Stimulated activated CD4-positive, alpha-beta T cell treated with anti-CD3 and anti-CD28 coated beads, Interleukin-4, amount 100 ng/mL, for 4 hours (primary cell): Measurements from ENCODE around the gene SHROOM4.
A peak's percentile ranks its signal among the peaks of the same experiment; 100 is the strongest.

Source experiments
- DNase-seq, 2 experiments: peaks; one replicate each; pipeline ENCODE4 v3.0.0-alpha.2; 2020

Gene SHROOM4

GRCh38 chrX:50609796-50610195 is 204.2 kb downstream of the SHROOM4 start:
- no peak for DNase-seq

- no peak for DNase-seq
These were observed 207.6 kb downstream of the SHROOM4 start for GRCh38 chrX:50606300-50606950.

- DNase-seq, result no peak
These were observed 217.9 kb downstream of the SHROOM4 start for GRCh38 chrX:50596056-50596455.

GRCh38 chrX:50594788-50595187 is 219.2 kb downstream of the SHROOM4 start:
- no peak for DNase-seq

- no peak for DNase-seq
These were observed 227.0 kb downstream of the SHROOM4 start for GRCh38 chrX:50586980-50587379.

- DNase-seq, result no peak
These were observed 227.6 kb downstream of the SHROOM4 start for GRCh38 chrX:50586407-50586806.

- no peak for DNase-seq
These were observed 232.6 kb downstream of the SHROOM4 start for GRCh38 chrX:50581405-50581804.

GRCh38 chrX:50579955-50580354 is 234.0 kb downstream of the SHROOM4 start:
- DNase-seq, result peak in 1 of 2 experiments; percentile 2

- DNase-seq, result no peak
These were observed 236.7 kb downstream of the SHROOM4 start for GRCh38 chrX:50577326-50577725.

GRCh38 chrX:50567636-50568035 is 246.4 kb downstream of the SHROOM4 start:
- DNase-seq, result no peak

- no peak for DNase-seq
These were observed 248.3 kb downstream of the SHROOM4 start for GRCh38 chrX:50565718-50566117.
